OCI-LY7 (cell line): Measurements from ENCODE around the gene C1QL1.

ENCODE experiments used
- CTCF ChIP-seq: fragments of 200-600 bp; sonication (generic); conservative IDR thresholded peaks from 2 replicates; pipeline ENCODE4 v1.5.1; 2014; ENCODE audit warnings: mild to moderate bottlenecking, antibody characterized with exemption, low read length, moderate library complexity, mixed read lengths
- EZH2phosphoT487 ChIP-seq: fragments of 200-600 bp; sonication (generic); IDR thresholded peaks from 2 replicates; pipeline ENCODE4 v1.6.1; 2018; ENCODE audit warnings: low read depth, borderline replicate concordance, mild to moderate bottlenecking, mixed run types, antibody characterized with exemption, low read length, moderate library complexity, mixed read lengths

DNA sequence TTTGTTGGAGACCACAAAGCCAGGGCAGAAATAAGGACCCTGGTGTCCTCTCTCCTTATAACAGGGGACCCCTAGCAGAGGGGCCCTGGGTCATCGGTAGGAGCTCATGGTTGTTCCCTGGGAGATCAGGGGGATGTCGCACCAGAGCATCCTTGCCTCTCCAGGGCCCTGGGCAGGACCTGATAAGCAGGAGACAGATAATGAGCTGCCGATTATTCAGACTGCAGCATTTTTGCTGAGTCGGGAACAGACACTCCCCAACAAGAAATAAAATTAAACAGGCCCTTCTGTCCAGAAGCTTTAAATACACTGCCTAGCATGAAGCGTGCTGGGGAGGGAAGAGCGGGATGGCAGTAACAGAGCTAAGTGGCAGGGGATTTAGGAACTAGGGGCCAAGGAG, 37.4 kb downstream of the C1QL1 start:
- no peak for TF ChIP-seq CTCF
- TF ChIP-seq EZH2phosphoT487: no peak
